Esophagus (tissue), 2 donors: Measurements from ENCODE around the gene ACAD10. TPM values are rescaled to one million over a fixed set of nuclear protein-coding genes. Genes with fewer than 3 reads are reported as not detected.
"Not testable (repeated sequence)": the region's sequence is repeated elsewhere in the genome, so short reads cannot be mapped to it uniquely, and the experiment has no call there.

ENCODE experiments used
- H3K27ac ChIP-seq, 2 donors: one replicate each; pipeline ENCODE4 v1.5.1; 2013; ENCODE audit warnings: low read depth in 2 of 2, mild to moderate bottlenecking in 2 of 2, inconsistent platforms in 1 of 2, low read length in 1 of 2, moderate library complexity in 1 of 2
- H3K27me3 ChIP-seq, 2 donors: one replicate each; pipeline ENCODE4 v1.6.1; 2013; ENCODE audit warnings: low read length in 2 of 2, control low read depth in 1 of 2, mild to moderate bottlenecking in 1 of 2; ENCODE audit not compliant: insufficient read depth in 2 of 2, control insufficient read depth in 1 of 2
- H3K36me3 ChIP-seq, 2 donors: one replicate each; pipeline ENCODE4 v1.6.1; 2013; ENCODE audit warnings: low read length in 1 of 2; ENCODE audit not compliant: control insufficient read depth in 2 of 2, insufficient read depth in 2 of 2
- H3K4me1 ChIP-seq, 2 donors: one replicate each; pipeline ENCODE4 v1.6.1; 2013; ENCODE audit warnings: low read length in 1 of 2; ENCODE audit not compliant: control insufficient read depth in 2 of 2, insufficient read depth in 2 of 2
- H3K4me3 ChIP-seq, 2 donors: one replicate each; pipeline ENCODE4 v1.5.1; 2013; ENCODE audit warnings: low read length in 2 of 2, mild to moderate bottlenecking in 2 of 2, low read depth in 1 of 2, moderate library complexity in 1 of 2
- H3K9me3 ChIP-seq, 2 donors: one replicate each; pipeline ENCODE4 v1.6.1; 2013; ENCODE audit warnings: mild to moderate bottlenecking in 2 of 2, low read depth in 1 of 2, low read length in 1 of 2, moderate library complexity in 1 of 2; ENCODE audit not compliant: control insufficient read depth in 2 of 2, insufficient read depth in 1 of 2
- WGBS, 2 donors: extraction: QIAGEN DNeasy Blood & Tissue Kit; methylation state at CpG; one replicate each; pipeline ENCODE4 v1.1.7; 2013; 5-methylcytosine and 5-hydroxymethylcytosine counted together
- polyA plus RNA-seq, 2 donors: library from polyadenylated mRNA; stranded (reverse); fragments of 200-250 nt; gene quantifications; one replicate each; pipeline ENCODE4 v1.2.3, GENCODE V29; 2013
- donor health status: healthy with polysubstance abuse.
- donor health status: Bipolar disorder and iron deficiency.

The ACAD10 gene
- polyA plus RNA-seq, 2 donors = 8.2 to 18.3 TPM

- Histone ChIP-seq H3K36me3 (no peaks in the 10 kb centered on the region), H3K4me1 (peaks cover 3 to 26% of the 10 kb centered on the region in 2 donors), H3K4me3 (no peak overlapping the region), H3K9me3 (no peaks in the 10 kb centered on the region), H3K27me3 (no peaks in the 10 kb centered on the region), H3K27ac (peak overlapping the region; percentile 87 to 88)
- WGBS, 2 donors = 34 to 42% methylated on average over 15 of the region's 15 CpGs
These were observed 71.7 kb downstream of the ACAD10 start for GRCh38 chr12:111757361-111758119.

GRCh38 chr12:111758120-111758561 lies 72.3 kb downstream of the ACAD10 start:
- 36 to 57% methylated on average over 9 of the region's 9 CpGs for WGBS, 2 donors
- no peaks in the 10 kb centered on the region for H3K9me3 ChIP-seq
- H3K27me3 ChIP-seq = no peaks in the 10 kb centered on the region
- H3K4me1 ChIP-seq = peaks cover 3 to 26% of the 10 kb centered on the region in 2 donors
- no peaks in the 10 kb centered on the region for H3K36me3 ChIP-seq
- H3K4me3 ChIP-seq = no peak overlapping the region
- H3K27ac ChIP-seq = peak overlapping the region; percentile 87 to 88

- Histone ChIP-seq H3K4me3 (no peak overlapping the region), H3K9me3 (no peaks in the 10 kb centered on the region), H3K36me3 (no peaks in the 10 kb centered on the region), H3K4me1 (peaks cover 3 to 23% of the 10 kb centered on the region in 2 donors), H3K27ac (no peak overlapping the region), H3K27me3 (no peaks in the 10 kb centered on the region)
- 78 to 83% methylated on average over 7 of the region's 7 CpGs for WGBS, 2 donors
These were observed 73.4 kb downstream of the ACAD10 start for GRCh38 chr12:111759271-111759670.

GRCh38 chr12:111759991-111760390 lies 74.1 kb downstream of the ACAD10 start:
- 65 to 71% methylated on average over 9 of the region's 9 CpGs for WGBS, 2 donors
- Histone ChIP-seq H3K36me3 (no peaks in the 10 kb centered on the region), H3K4me3 (no peak overlapping the region), H3K27me3 (no peaks in the 10 kb centered on the region), H3K9me3 (no peaks in the 10 kb centered on the region), H3K4me1 (peaks cover 3 to 18% of the 10 kb centered on the region in 2 donors), H3K27ac (no peak overlapping the region)

- Histone ChIP-seq H3K36me3 (no peaks in the 10 kb centered on the region), H3K27me3 (no peaks in the 10 kb centered on the region), H3K4me1 (peaks cover 3 to 18% of the 10 kb centered on the region in 2 donors), H3K27ac (no peak overlapping the region), H3K9me3 (no peaks in the 10 kb centered on the region), H3K4me3 (no peak overlapping the region)
- WGBS, 2 donors = 81 to 85% methylated on average over 5 of the region's 5 CpGs
These were observed 75.2 kb downstream of the ACAD10 start for GRCh38 chr12:111761099-111761498.

GRCh38 chr12:111761706-111762105 lies 75.9 kb downstream of the ACAD10 start:
- Histone ChIP-seq H3K36me3 (no peaks in the 10 kb centered on the region), H3K4me3 (no peak overlapping the region), H3K4me1 (peaks cover 3 to 23% of the 10 kb centered on the region in 2 donors), H3K9me3 (no peaks in the 10 kb centered on the region), H3K27ac (no peak overlapping the region), H3K27me3 (no peaks in the 10 kb centered on the region)
- 64 to 67% methylated on average over 3 of the region's 3 CpGs for WGBS, 2 donors

- H3K9me3 ChIP-seq, H3K27ac ChIP-seq, H3K27me3 ChIP-seq, H3K36me3 ChIP-seq, H3K4me3 ChIP-seq: not testable (repeated sequence)
- peaks cover 0 to 13% of the 10 kb centered on the region in 2 donors for H3K4me1 ChIP-seq
- WGBS, 2 donors = 64 to 70% methylated on average over 10 of the region's 10 CpGs
These were observed 77.7 kb downstream of the ACAD10 start for GRCh38 chr12:111763552-111763951.

- H3K27me3 ChIP-seq = no peaks in the 10 kb centered on the region
- no peak overlapping the region for H3K4me3 ChIP-seq
- H3K27ac ChIP-seq = no peak overlapping the region
- 68 to 69% methylated on average over 6 of the region's 6 CpGs for WGBS, 2 donors
- H3K36me3 ChIP-seq = no peaks in the 10 kb centered on the region
- no peaks in the 10 kb centered on the region for H3K9me3 ChIP-seq
- peaks cover 3 to 16% of the 10 kb centered on the region in 2 donors for H3K4me1 ChIP-seq
These were observed 78.4 kb downstream of the ACAD10 start for GRCh38 chr12:111764120-111764821.

- Histone ChIP-seq H3K27me3 (no peaks in the 10 kb centered on the region), H3K27ac (peak within 1 kb of the TSS; percentile 75 to 79), H3K36me3 (no peaks in the 10 kb centered on the region), H3K9me3 (no peaks in the 10 kb centered on the region), H3K4me3 (peak within 1 kb of the TSS; percentile 57 to 72), H3K4me1 (peaks cover 5 to 16% of the 10 kb centered on the region in 2 donors)
- WGBS, 2 donors = 1 to 2% methylated on average over 60 to 73 of the region's 73 CpGs
These were observed 80.9 kb downstream of the ACAD10 start, which contains the start of gene ALDH2 for GRCh38 chr12:111766608-111767361. Gene ALDH2, plus strand, starts transcription at chr12:111766933. Its CDS starts 50 bp downstream, at chr12:111766983.
